T1000 (cell line): ENCODE measurements around the gene NPM3.
"Not testable (repeated sequence)": the region's sequence is repeated elsewhere in the genome, so short reads cannot be mapped to it uniquely, and the experiment has no call there.

Experiments
- DNase-seq: peaks from one replicate; lab custom pipeline; 2025; ENCODE audit warnings: mixed read lengths; lab: John Stamatoyannopoulos, UW

NPM3 gene

GRCh38 chr10:101803511-101803910, 20.3 kb upstream of the NPM3 start:
- no peak for DNase-seq

- DNase-seq = no peak
Observed at GRCh38 chr10:101797403-101798059, 14.3 kb upstream of the NPM3 start.

- DNase-seq = no peak
Observed at GRCh38 chr10:101793526-101793925, 10.3 kb upstream of the NPM3 start.

GRCh38 chr10:101789686-101790085, 6.4 kb upstream of the NPM3 start:
- DNase-seq = no peak

- DNase-seq = not testable (repeated sequence)
Observed at GRCh38 chr10:101789231-101789630, 6.0 kb upstream of the NPM3 start.

- no peak for DNase-seq
Observed at GRCh38 chr10:101785801-101786200, 2.6 kb upstream of the NPM3 start.

GRCh38 chr10:101784558-101784957, 1.3 kb upstream of the NPM3 start:
- DNase-seq = no peak

- DNase-seq = no peak
Observed at GRCh38 chr10:101783736-101784118, 481 bp upstream of the NPM3 start.

GRCh38 chr10:101781984-101782810, 1.0 kb downstream of the NPM3 start:
- no peak for DNase-seq

- DNase-seq = no peak
Observed at GRCh38 chr10:101781655-101781983, 1.6 kb downstream of the NPM3 start.

- peak; percentile 23 for DNase-seq
Observed at GRCh38 chr10:101780818-101781654, 2.2 kb downstream of the NPM3 start.

- DNase-seq = no peak
Observed at GRCh38 chr10:101780187-101780817, 2.9 kb downstream of the NPM3 start.

- no peak for DNase-seq
Observed at GRCh38 chr10:101779544-101780186, 3.6 kb downstream of the NPM3 start.

- no peak for DNase-seq
Observed at GRCh38 chr10:101778781-101779543, 4.3 kb downstream of the NPM3 start.

- DNase-seq = no peak
Observed at GRCh38 chr10:101778151-101778780, 5.0 kb downstream of the NPM3 start.

GRCh38 chr10:101777619-101778145, 5.6 kb downstream of the NPM3 start:
- DNase-seq = no peak

- DNase-seq = no peak
Observed at GRCh38 chr10:101776161-101776817, 7.0 kb downstream of the NPM3 start.

GRCh38 chr10:101775273-101776160, 7.7 kb downstream of the NPM3 start, which contains the start of gene FGF8:
TSS of gene FGF8 (minus strand) at chr10:101776114. CDS start at chr10:101775900, 214 bp downstream.
- no peak for DNase-seq
